Fibroblast of skin of right quadriceps (primary cell): Measurements from ENCODE around the gene TRRAP.

ENCODE experiments used
- DNase-seq: peaks from one replicate; pipeline ENCODE4 v3.0.0-alpha.2; 2013

The TRRAP gene

DNA sequence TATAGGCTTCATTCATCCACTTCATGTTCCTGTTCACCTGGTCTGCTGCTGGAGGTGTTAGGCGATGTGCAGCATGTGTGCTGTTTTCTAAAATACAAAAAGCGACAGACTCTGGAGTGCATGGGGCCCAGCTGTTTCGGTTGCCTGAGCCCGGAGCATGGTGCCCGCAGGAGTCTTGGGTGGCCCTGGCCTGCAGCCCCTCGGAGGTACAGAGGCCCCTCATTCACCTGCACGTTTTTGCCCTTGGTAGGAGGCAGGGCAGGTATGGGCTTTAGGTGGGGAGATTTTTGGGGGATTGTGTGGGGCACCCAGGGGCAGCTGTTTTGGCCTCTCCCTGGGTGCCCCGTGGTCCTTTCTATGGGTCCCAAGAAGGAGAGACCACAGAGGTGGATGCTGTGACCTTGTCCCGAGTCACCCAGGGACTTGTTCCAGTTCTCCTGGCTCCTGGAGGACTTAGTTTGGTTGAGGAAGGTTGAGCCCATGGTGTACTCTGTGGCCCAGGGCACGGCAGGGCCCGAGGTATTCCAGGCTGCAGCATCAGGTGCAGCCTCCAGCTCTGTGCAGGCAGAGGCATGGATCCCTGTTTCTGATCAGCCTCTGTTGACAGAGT is 130.7 kb downstream of the TRRAP start:
- DNase-seq = no peak

DNA sequence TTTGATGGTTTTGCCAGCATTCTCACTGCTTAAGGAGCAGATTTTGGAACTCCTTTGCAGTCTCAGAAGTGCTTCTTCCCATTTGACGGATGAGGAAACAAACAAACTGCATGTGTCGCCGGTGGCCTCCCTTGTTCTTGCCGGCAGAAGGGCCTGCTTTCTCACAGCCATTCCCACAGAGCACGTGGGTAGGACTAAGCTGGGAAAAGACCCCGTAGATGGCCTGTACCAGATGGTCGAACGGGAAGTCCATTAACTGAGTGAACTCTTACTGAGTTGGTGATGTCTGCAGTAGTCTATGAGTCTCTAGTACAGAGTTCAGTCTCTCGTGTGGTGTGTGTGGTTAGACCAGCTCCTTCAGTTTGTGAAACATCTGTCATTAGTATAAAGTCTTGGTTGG is 131.9 kb downstream of the TRRAP start:
- no peak for DNase-seq

DNA sequence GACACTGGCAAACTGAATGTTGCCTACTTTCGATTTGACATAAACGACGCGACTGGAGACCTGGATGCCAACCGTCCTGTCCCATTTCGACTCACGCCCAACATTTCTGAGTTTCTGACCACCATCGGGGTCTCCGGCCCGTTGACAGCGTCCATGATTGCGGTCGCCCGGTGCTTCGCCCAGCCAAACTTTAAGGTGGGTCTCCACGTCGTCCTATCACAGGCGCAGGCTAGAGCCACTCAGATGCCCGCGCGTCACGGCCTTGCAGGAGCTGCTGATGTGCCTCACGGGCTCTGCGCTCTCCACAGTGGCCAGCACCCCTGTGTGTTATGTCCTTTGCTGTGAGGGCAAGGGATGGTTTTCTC is 133.0 kb downstream of the TRRAP start:
- no peak for DNase-seq

DNA sequence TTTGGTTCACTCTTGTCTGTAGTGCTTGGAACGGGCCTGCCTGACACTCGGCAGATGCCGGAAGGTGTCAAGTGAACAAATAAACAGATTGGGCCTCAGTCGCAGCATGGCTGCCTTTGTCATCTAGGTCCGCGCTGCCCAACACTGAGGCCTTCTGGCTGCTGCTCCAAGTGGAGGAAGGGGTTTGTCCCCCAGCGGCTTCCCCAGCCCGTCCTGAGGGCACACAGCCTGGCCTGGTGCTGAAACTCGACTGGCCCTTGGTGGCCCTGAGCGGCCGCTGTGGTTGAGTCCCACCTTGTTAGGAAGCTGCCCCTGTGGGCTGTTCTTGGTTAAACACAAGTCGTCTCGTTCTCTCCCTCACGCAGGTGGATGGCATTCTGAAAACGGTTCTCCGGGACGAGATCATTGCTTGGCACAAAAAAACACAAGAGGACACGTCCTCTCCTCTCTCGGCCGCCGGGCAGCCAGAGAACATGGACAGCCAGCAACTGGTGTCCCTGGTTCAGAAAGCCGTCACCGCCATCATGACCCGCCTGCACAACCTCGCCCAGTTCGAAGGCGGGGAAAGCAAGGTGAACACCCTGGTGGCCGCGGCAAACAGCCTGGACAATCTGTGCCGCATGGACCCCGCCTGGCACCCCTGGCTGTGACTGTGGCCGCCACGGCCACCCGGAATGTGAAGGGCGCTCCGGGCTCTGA is 133.5 kb downstream of the TRRAP start:
- no peak for DNase-seq

DNA sequence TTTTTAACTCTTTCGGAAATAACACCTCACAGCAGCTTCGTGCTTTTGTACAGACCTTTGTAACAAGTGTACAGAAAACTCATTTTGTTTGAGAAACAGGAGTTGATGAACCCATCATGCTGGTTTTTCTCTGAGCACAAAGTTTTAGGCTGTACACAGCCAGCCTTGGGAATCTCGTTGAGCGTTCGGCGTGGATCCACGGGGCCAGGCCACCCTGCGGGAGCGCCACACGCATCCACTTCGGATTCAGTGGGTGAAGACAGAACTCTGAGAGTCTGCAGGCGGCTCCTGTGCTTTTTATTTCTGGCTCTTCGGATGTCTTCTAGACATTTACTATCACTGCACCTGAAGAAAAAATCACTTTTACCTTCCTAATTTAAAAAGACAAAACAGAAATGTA is 134.4 kb downstream of the TRRAP start:
- no peak for DNase-seq

DNA sequence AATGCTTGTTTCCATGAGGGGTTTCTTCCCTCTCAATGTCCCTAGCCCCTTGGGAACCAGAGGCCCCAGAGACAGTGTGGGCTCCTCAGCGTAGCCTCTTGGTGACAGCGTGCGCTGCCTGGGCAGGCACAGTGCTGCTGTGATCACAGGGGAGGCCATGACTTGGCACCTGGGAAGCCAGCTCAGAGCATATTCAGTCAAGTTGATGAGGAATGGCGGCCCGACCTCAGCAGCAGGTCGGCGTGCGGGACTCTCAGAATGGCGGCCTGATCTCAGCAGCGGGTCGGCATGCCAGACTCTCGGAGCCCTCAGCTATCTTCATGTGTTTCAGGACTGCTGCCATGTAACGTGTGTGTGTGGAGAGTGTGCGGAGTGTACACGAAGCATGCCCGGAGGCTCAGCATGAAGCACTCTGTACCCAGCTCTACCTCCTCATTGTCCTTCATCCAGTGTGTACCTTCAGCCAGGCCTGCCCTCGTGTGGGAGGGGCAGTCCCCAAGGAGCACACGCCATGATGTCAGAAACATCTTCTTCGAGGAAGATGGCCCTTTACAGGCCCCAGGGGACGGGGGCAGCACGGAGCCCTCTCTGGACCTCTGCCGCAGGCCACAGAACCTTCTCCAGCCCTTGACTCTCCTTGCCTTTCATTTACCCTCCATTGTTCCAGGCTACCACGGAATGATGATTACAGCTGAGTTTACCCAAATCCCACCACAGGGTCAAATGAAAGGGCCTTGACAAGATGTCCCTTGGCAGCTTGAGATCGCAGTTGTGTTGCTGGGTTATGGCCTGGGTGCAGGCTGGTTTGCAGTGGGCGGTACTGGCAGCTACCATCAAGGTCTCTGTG is 135.2 kb downstream of the TRRAP start:
- no peak for DNase-seq

DNA sequence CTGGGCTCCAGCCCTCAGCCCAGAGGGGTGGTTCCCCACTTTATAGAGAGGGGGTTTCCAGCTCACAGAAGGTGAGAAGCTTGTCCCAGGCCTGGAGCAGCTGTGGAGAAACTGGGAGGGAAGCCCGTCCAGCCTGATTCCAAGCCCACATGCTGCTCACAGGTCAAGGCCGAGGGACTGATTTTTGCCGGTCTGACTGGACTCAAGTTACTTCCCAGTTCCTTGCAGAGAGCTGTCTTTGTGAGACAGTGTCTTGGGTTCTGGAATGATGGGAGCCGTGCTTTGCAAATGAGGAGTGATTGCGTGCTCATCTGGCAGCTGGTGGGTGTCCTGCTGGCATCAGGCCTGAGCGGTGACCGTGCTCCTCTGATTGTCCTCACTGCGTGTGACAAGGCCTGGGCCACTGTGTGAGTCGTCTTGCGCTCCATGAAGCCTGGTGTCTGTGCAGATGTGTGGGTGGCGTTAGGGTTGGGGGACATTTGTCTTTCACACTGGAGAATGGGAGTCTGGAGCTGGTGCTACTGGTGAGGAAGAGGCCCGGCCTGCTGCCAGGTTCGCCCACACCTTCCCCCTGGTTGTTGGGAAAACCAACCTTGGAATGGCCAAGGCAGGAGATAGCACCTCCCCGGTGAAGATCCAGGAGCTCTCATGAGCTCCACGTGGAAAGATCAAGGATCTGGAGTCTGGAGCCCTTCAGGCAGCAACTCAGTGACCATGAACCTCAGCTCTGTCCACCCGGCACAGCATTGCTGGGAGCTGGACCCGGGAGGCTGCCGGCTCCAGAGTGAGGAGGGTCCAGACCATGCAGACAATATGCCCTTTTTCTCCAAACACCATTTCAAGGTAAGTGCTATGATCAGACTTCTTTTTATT is 136.0 kb downstream of the TRRAP start:
- no peak for DNase-seq

DNA sequence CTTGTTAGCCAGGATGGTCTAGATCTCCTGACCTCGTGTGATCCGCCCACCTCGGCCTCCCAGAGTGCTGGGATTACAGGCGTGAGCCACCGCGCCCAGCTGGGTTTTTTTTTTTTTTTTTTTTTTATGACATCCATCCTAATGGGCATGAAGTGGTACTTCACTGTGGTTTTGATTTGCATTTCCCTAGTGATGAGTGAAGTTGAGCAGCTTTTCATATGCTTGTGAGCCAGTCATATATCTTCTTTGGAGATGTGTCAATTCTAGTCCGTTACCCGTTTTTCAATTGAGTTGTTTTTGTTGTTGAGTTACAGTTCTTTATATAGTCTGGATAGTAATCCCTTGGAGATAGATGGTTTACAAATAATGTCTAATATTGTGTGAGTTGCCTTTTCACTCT is 137.9 kb downstream of the TRRAP start:
- DNase-seq = no peak

DNA sequence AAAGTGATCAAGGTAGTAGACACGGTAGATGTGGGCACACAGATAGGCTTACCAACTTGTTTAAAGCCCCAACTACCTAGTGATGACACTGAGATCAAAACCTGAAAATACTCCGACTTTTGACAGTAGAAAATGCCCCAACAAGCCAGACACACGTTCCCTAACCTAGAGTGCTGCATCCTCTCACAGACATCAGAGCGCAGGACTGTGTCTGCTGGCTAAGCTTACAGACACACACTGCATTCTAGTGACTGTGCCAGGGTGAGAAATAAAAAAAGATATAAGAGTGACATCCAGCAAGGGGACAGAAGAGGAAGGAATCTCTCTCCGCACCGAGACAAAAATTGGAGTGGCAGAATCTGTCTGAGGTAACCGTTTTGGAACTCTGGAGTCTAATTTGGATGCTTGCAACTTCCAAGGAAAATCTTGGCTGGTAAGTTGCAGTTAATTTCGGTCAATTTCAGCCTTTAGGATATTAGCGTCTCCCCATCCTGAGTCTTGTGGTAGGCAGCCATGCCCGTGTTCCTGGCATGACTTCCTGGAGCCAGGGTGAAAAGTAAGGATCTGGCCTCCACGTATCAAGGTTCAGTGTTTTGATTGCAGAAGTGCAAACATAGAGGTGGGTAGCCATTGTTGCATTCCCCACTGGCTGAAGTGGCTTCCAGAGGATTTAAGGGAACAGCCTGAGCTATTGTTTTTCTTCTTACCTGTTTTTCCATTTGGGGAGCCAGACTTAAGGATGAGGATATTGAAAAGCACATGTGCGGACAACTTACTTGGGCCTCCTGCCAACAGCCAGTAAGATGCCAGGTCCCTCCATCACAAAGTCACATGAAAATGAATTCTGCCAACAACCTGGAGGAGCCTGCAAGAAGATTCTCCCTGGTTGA is 141.4 kb downstream of the TRRAP start:
- no peak for DNase-seq

DNA sequence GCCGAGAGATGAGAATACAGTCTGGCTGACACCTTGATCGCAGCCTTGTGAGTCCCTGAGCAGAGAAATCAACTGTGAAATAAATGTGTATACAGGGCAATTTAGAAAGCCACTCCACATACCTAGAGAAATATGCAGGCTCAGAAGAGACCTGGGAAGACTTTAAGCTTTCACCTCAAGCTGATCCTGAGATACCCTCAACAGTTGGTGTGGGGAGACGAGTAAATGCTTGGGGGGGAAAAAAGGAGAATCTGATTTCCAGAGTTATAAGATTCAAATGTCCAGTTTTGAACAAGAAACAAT is 142.0 kb downstream of the TRRAP start:
- DNase-seq = no peak

DNA sequence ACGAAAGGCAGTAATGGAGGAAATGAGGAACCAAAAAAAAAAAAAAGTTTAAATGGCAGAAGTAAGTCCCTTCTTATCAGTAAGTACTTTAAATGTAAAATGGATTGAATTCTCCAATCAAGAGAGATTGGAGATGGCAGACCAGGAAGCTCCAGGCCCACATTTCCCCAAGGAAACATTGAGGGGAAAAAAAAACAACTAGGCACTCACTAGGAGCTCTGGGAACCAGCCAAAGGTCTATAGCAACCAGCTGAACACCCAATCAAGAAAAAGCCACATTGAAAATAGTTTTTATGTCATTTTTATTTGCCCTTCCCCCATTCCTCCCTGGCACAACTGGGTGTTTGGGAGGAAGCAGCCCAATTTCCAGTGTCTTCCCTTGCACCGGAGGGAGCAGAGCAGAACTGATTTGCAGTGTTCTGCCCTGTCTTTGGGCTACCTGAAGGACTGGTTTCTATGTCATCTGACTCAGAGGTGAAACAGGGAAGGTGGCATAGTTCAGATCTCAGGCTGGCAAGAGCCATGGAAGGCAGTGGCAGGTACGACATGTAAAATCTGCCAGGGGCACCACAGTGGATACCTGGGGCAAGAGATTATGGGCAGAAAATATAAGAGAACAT is 143.7 kb downstream of the TRRAP start:
- DNase-seq = peak; percentile 16

DNA sequence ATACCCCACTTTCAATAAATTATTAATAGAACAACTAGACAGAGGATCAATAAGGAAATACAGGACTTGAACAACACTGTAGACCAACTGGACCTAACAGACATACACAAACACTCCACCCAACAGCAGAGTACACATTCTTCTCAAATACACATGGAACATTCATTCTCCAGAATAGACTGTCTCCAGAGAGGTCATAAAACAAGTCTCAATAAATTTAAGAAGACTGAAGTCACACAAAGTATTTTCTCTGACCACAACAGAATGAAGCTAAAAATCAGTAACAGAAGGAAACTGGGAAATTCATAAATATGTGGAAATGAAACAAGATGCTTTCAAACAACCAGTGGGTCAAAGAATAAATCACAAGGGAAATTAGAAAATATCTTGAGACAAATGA is 145.7 kb downstream of the TRRAP start:
- peak; percentile 84 for DNase-seq

DNA sequence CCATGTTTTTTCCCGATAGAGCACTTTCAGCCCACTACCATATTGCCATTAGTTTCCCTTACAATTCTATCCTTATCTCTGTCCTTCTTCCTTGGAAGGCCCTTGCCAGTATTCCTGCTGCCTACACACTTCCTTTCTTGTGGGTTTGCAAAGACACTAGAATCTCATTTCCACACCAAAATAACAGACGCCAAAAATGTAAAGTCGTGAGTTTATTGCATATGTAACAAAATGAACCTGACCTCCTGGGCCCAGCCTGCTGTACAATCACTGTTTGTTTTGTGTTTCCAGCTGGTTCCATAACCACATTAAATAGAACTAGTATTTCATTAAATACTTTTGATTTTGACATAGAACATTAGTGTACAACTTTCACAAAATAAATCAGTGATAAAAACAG is 148.9 kb downstream of the TRRAP start:
- DNase-seq = peak; percentile 17

DNA sequence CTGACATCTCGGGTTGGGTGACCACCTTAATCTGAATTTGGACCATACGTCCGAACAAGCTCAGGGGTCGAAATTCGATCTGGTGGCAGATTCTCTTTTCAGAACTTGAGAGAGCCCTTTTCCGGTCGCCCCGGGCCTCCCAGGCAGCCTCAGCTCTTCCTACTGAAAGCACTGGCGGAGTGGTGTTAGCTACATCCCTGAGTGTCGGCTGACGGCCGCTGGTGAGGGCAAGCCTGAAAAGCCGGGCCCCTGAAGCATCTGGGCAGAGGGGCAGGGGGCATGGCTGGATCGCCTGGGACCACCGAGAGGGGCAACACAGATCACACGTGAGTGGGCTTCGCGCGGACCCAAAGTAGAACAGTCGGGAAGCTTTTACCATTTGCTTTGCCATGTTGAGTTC is 149.5 kb downstream of the TRRAP start:
- no peak for DNase-seq

DNA sequence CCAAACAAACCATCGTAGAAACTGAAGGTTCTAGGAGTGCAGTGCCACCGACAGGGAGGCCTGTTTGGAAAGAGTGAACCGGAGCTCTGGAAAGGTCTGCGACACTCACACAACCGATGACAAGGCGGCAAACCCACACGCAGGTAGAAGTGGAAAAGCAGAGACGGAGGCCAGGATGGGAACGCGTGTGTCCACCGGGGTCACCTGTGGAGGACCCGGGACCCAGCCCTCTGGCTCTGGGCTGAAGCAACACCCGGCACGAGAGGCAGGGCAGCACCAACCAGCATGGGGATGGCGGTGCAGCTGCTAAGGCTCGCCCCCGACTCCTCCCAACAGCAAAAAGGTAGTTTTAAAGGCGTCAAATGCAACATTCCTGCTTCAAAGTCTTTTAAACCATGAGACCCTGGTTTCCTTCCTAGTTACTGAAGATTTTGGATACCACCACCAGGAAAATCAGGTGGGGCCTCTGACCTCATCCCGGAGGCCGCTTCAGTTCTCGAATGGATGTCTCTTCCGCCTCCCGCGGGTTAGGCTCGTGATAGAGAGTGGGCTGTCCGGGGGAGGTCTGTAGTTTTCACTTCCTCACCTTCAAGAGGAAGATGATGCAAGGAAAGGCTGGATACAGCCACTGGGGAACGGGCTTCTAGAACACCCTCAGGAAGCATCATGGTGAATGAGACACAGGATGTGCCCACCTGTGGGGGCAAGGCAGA is 150.1 kb downstream of the TRRAP start:
- no peak for DNase-seq

DNA sequence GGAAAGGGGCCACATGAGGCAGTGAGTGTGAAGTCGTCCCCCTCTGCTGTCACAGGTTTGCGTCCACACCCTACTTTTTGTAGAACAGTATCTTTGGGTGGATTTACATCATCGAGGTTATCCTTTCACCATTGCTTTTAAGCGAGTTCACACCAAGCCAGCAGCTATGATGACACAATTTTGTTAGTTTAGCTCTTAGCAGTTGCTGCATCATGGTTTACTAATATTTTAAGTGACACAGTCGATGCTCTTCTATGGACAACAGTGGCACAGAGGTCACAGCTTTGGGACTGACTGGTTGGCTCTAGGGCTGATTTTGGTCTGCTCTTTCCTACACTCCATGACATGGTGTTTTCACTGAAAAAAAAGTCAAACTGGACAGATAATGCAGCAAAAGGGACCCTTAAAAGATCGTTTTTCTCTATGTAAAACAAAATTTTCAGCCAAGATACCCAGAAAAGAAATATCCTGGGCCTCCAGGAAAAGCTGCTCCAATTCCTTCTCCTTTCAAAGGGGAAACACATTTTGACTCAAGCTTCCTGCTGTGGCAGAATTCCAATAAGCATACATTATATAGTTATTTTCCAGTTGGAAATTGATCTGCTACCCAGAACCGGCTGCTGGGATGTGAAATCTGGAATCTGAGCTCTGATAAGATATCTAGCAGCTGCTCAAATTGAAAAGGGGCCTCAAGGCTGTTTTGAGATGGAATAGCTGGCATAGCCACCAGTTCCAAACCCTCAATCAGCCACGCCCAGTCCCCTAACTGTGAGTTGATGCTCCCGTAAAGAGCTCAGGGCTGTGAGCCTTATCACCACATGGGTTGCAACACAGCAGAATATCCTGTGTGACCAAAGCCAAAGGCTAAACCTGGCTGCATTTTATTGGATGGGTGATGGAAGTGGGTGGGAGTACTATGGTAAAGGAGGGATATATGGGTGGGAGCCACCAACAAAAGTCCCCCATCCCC is 151.4 kb downstream of the TRRAP start:
- no peak for DNase-seq

DNA sequence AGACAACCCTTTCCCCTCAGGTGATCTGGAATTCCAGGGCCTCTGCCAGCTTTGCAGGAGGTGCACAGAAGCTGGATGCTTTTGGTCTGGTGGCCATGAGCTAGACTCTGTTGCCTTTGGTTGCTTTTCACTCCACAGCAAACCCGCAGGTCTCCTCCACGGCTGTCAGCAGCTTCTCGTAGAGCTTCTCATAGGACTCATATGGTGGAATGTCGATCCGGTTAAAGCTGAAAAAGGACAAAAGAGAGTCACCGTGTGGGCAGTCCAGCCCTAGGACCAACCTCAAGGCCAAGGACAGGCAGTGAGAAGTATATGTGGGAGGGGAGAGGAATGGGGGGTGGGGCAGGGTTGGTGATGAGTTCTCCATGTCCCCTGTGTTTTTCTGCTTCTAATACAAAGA is 152.1 kb downstream of the TRRAP start:
- no peak for DNase-seq

DNA sequence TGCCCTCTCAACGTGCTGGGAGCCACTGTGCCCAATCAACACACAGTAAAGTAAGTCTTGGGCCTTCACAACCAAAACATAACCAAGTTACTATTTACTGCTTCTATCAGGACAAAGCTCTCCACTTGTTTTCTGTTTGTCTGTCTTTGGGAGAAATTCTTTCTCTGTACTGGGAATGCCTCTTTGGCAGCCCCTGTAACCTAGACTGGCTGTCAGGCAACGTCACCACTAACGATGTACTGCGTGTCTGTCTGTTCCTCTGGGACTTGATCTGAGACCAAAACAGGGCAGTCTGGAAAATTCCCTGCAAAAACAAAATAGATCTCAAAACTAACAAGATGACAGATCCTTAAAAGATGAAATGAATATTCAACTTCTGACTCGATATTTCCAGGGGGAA is 152.6 kb downstream of the TRRAP start:
- DNase-seq = no peak

DNA sequence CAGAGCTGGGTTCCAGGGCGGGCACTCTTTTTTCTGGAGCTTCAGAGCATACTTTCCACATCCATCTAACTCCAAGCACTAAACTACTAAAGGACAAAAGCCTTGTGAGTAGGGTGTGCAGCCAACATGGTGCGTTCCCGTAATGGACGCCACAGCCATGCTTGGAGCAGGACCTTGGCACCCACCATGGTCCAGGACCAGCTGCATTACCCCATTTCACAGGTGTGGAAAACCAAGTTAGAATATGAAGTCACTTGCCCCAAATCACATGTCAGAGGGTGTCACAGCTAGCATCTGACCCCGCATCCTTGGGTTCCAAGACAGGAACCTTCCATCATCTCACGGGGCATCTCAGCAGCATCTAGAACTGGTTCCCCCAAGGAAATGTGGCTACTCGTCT is 153.2 kb downstream of the TRRAP start:
- no peak for DNase-seq

DNA sequence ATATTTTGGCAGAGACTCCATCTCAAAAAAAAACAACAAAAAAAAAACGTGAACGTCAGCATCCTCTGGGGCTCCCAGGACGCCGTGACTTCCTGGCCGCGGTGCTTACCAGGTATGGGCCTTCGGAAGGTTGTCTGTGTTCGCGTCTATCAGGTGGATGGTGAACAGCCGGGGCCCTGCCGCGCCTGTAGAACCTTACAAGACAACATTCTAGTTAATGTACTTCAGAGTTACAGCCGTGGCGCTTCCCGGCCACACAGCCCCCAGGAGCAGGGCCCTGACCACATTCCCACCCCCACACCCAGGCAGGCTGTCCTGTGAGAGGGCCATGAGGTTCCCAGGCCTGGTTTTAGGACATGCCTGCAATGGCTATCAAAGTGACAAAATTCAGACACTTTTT is 154.6 kb downstream of the TRRAP start:
- no peak for DNase-seq
